Raji (cell line): ENCODE results near the gene PROX2.

ENCODE experiments used
- POLR2A ChIP-seq: IDR thresholded peaks from 2 replicates; pipeline ENCODE4 v1.6.1; 2011; ENCODE audit warnings: low read depth, low read length, control low read depth; ENCODE audit not compliant: insufficient read depth

Gene PROX2, protein sequence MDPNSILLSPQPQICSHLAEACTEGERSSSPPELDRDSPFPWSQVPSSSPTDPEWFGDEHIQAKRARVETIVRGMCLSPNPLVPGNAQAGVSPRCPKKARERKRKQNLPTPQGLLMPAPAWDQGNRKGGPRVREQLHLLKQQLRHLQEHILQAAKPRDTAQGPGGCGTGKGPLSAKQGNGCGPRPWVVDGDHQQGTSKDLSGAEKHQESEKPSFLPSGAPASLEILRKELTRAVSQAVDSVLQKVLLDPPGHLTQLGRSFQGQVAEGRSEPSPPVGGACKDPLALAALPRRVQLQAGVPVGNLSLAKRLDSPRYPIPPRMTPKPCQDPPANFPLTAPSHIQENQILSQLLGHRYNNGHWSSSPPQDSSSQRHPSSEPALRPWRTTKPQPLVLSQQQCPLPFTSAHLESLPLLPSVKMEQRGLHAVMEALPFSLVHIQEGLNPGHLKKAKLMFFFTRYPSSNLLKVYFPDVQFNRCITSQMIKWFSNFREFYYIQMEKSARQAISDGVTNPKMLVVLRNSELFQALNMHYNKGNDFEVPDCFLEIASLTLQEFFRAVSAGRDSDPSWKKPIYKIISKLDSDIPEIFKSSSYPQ

DNA sequence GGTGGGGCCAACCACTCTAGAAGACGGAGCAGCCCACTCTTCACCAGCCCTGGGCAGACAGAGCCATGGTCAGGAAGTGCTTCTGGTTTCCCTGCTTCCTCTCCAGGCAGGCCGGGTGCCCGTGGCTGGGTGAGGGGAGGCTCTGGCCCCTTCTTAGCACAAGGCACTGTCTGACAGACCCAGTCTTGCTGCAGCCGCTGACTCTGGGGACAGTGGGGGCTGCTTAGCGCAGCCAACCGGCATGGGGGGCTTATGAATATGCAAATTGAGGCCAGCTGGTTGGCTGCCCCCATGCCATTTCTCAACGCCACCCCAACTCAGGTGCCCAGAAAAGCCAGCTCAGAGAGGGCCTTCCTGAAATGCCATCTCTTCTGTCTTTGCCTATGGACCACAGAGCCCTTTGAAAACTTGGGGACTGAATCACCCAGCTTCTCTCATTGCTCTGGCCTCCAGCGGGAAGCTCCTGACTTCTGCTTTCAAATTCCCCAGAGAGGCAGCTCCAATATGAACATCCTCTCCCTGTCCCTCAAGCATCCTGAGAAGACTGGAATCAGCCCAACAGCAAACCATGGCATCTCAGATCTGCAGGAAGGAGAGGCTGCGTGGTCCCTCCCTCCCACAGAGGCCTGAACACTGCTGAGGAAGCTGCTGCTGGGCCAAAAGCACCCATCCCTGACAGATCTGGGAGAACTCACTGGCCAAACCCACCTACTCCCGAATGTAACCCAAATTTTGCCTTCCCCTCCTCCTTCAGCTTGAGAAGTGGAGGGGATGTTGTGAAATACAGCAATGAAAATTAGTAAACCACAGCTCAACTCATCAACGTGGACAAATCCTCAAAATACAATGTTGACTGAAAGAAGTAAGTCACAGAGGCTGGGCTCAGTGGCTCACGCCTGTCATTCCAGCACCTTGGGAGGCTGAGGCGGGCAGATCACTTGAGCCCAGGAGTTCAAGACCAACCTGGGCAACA is at the start of gene PROX2:
PROX2 (minus strand) TSS at position 205 of the 973 bp plus-strand sequence. CDS start 12,311 bp downstream, outside the sequence.
- no peak for TF ChIP-seq POLR2A

DNA sequence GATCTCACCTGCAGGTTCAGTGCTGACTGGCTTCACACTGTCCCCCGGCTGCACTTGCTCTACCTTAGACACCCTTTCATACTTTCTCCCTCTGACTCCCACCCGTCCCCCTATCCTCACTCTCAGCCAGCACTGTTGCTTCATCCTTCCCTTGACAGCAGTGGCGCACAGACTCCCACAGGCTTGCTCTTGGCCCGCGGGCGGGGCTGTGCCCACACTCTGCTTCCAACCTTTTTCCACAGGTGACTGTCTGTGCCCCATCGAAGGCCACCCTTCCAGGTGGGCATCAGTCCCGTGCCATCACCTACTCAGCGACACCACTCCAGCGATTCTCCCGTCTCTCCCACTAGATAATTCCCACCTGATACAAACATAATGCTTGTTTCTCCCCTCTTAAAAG is 48.1 kb upstream of the PROX2 start:
- no peak for TF ChIP-seq POLR2A

DNA sequence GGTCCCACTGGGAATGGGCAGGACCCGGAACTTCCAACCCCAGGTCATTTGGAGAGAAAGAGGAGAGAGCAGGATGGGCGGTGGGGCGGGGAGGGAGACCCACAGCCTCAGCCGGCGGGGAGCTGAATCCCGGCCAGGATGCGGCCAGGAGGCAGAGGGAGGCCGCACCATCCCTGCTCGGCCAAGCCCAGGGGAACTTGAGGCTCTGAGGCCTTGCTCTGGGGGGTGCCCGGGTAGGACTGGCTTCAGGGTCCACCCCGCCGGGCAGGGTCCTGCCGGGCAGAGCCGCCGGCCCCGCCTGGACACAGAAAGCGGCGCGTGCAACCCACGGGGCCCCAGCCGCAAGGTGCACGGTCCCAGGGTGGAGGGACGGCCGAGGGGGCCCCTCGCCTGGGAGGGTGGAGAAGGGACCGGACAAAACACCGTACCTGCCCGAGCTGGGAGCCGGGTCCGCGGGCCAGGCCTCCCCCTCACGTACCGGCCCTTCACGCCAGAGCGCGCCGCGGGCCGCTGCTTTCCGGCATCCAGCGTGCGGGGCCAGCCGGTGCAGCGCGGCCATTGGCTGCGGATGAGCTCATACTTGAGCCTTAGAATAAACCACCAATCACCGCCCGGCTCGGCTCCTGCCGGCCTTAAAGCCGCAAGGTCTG is 46.9 kb upstream of the PROX2 start, which contains the start of gene RPS6KL1:
RPS6KL1 (minus strand) TSS at position 509 of the 650 bp plus-strand sequence. CDS start 1,719 bp downstream, outside the sequence.
- TF ChIP-seq POLR2A, result peak; percentile 53

DNA sequence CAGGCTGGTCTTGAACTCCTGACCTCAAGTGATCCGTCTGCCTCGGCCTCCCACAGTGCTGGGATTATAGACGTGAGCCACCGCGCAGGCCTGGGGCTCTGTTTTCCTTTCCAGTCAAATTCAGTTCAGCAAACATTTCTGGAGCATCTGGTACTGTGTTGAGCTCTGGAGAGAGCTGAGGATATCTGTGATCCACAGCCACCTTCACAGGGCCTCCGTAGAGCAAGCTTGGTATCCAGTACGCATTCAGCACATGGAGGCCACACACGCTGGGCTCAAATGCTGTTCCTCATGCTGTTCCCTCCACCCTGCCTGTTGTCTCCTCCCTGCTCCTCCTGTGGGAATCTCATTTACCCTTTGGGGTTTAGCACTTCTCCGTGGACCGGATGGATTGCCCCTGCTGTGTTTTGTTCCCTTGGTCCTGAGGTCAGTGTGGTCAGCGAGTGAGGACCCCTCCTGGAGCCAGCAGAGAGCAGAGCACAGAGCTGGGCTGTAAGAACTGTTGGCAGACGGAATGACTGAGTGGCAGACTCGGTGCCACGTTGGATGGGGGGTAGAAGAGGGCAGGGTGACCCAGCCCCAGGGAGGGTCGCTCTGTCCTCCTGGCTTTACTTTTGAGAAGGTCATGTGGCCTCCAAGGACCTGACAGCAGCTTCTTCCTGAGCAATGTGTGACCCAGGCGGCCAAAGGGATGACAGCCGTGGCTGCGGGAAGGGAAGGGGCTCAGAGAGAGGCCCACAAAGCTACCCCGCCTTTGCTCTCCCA is 46.2 kb upstream of the PROX2 start:
- TF ChIP-seq POLR2A, result no peak

DNA sequence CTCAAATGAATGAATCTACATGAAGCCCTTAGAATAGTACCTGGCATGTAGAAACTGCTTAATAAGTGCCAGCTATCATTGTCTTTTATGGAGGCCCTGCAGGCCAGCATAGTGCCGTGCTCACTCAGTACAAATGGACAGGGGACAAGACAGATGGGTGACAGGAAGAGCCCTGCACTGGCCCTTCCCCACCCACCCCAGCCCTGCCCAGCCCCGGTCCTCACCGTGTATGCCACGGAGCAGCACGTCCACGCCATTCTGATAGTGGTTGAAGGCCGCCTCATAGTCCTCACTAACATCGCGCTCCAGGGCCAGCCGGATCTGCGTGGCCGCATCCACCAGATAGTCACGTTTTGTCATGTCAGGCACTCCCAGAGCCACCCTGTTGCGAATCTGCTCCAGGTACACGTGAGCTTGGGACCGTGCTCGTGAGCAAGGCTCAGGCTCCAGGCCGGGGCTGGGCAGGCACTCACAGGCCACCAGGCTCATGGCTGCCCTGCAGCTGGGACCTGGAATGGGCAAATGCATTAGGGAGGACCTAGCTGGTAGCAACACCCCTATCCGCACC is 45.2 kb upstream of the PROX2 start:
- TF ChIP-seq POLR2A, result no peak

DNA sequence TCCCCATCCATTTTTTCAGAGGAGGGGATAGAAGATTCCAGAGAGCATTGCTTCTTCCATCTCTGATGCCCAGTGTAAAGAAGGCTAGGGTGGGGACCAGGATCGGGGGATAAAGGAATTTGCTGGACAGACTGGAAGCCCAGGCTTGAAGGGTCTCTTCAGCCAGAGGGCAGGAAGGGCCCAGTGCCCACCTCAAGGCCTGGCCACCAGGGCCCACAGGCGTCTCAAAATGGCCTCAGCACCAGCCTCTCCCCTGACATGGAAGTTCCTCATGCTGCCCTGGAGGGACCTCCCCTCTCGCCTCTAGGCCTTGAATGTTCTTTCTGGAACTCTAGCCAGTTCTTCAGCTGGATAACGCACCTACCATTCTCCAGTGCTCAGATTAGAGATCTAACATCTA is 44.3 kb upstream of the PROX2 start:
- TF ChIP-seq POLR2A, result no peak

DNA sequence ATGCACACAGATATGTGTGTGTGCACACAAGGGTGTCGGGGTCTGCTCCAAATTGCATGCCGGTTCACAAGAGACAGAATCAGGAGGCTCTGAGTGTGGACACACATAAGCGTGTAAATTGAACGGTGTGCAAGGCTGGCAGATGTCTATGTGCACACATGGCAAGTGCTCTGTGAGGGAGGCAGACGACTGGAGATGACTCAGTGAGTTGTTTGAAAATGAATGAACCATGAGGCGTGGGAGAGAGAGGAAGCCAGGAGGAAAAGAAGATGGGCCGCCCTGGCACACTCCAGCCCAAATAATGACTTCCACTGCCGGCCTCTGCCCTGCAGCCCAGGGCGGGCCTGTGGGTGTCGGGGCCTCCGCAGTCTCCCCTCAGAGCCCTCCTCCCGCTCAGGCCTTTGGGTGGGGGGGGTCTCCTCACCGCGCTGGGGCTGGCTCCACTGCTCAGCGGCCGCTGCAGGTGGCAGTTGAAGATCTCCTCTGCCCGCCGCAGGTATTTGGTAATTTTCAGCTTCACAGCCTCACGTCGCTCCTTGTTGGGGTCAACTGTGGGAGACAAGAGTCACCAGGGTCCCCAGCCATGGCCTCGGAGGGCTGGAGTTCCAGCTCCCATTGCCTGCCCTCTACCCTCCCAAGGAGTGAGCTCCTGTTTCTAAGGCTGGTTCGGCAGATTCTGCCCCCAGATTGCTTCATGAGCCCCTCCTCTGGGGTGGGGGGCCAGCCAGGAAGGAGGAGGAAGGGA is 43.6 kb upstream of the PROX2 start:
- TF ChIP-seq POLR2A, result no peak

DNA sequence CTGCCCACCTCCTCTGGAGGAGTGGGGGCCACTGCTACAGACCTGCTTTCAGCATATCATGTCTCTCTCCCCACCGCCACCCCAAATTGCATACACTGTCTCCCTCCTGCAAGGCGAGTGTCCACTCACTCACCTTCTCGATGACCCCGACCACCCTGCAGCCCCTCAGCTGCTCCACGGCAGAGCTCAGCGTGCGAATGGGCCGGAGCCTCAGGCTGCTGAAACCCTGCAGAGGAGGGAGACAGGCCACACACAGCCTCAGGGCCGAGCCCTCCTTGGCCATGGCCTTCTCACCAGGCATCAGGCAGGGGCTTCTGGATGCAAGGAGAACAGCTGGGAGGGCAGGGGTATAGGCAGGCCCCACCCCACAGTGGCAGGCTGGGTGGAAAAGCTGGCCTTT is 42.4 kb upstream of the PROX2 start:
- TF ChIP-seq POLR2A, result no peak

DNA sequence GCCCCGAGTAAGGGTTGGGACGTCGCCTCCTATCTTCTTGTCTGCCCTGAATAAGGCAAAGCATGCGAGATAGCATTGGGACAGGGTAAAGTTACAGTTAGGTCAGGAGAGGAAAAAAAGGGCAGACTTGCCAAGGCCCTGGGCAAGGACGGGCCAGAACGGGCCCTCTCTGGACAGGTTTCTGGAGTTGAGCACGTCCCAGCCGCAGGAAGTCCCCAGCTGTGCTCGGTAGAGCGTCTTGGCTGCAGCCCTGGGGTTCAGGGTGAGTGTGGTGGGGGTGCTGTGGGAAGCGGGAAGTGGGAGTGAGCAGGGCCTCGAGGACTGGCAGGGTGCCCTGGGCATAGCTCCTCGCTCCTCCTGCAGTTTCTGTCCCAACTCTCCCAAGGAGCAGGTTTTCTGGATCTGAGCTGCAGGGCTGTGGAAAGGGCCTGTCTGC is 41.7 kb upstream of the PROX2 start:
- no peak for TF ChIP-seq POLR2A

DNA sequence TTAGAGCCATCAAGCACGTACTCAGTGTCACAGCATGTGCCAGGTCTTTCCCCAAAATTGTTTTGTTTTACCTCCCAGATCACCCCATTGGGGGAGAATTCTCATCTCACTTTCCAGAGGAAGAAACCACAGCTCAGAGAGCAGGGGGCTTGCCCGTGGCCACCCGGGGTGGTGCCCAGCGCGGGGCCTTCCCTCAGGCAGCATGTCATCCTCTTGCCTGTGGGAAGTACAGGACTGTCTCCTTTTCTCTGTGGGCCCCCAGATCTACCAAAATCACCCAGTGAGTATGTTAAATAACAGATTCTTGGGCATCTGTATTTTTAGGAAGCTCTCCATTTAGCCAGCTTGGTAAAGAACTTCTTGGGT is 41.2 kb upstream of the PROX2 start:
- TF ChIP-seq POLR2A, result no peak

DNA sequence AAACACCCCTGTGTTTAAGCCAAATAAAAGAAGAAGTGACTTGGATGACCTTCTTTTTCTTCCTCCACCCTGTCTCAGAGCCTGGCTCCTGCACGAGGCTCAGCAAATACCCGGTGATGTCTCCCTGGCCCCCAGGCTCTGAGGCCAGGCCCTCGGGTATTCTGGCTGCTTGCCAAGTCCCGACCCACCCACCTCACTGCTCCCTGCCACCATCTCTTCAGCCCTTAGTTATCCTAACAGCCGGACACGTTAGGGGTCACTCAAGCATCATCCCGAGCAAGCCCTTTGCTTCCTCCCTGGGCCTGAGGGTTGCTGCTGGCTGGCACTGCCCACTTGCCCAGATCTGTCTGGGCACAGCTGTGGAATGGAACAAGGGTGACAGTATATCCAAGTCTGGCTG is 39.9 kb upstream of the PROX2 start:
- TF ChIP-seq POLR2A, result no peak

DNA sequence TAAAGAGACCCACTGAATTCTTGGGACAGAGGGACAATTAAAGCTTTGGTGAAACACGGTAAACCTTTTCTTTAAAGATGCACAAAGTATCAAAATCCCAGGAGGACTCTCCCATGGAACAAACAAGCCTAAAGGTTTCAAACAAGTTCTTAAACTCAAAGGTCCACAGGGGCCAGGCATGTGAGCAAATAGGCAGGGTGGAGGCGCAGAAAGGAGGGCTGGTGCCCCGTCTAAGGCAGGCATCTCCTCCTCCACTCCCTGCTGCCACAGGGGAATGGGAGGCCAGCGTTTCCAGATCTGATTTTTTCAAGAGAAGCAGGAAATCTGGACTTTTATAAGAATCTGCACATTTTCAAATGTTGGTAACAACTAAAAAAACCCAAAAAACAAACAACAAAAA is 39.5 kb upstream of the PROX2 start:
- TF ChIP-seq POLR2A, result no peak

DNA sequence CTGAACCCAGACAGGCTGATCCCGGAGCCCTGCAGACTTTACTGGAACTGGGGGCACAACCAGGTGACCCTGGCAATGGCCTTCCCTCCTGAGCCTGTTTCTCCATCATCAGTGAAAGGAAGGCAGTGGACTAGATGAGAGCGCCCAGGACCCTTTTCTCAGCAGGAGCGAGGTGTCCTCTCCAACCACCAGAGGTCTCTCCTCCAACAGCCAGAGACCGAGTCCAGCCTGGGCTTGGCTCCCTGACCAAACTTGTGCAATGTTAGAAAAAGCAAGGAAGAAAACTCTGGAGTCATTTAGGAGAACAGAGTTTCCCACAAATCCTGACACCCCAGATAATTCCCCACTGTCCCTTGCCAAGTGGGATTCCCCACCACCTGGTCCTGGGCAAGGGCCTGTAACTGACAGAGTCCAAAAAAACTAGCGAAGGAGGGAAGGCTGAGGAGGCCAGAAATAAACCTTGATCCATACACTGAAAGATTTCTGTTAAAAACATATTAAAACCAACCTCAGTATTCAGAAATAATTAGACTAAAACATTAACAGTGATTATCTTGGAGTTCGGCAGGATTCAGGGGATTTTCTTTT is 38.1 kb upstream of the PROX2 start:
- TF ChIP-seq POLR2A, result no peak

DNA sequence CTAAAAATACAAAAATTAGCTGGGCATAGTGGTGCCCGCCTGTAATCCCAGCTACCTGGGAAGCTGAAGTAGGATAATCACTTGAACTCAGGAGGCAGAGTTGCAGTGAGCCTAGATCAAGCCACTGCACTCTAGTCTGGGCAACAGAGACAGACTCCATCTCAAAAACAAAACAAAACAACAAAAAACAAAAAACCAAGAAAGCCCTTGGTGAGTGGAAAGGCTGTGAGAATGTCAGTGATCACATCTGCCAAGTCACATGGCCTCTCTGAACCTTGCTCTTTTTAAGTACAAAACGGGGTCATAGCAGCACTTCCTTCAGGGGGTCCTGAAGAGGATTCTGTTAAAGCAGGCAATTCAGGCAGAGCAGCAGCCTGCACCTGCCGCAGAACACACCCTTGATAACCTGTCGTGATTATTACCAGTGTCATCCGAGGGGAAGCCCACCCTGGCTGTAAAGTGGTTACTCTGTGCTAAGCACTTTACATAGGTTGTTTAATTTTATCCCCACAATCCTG is 37.5 kb upstream of the PROX2 start:
- TF ChIP-seq POLR2A, result no peak
